A549 (cell line): ENCODE measurements around the gene REEP3.

ENCODE experiments used
- CEBPB ChIP-seq, 2 experiments: fragments of >200 bp in 1 of 2; sonication (Bioruptor Twin) in 1 of 2; formaldehyde crosslinking in 1 of 2; IDR thresholded peaks; 2 replicates each; pipeline ENCODE4 v1.6.1; 2012 to 2016
- CTCF ChIP-seq: fragments of >200 bp; sonication (Bioruptor Twin); formaldehyde crosslinking; IDR thresholded peaks from 3 replicates; pipeline ENCODE4 v1.5.1; 2016
- EP300 ChIP-seq, 2 experiments: fragments of >200 bp; sonication (Bioruptor Twin); formaldehyde crosslinking; IDR thresholded peaks; 2 replicates in 1 of 2; 3 replicates in 1 of 2; pipeline ENCODE4 v1.6.1; 2016 to 2017
- KDM1A ChIP-seq: fragments of 200-600 bp; sonication (generic); IDR thresholded peaks from 2 replicates; pipeline ENCODE4 v1.6.1; 2016; ENCODE audit warnings: low read depth, mild to moderate bottlenecking
- POLR2A ChIP-seq: IDR thresholded peaks from 2 replicates; pipeline ENCODE4 v1.6.1; 2012; ENCODE audit warnings: mild to moderate bottlenecking, low read length
- RCOR1 ChIP-seq: fragments of 150-350 bp; IDR thresholded peaks from 2 replicates; pipeline ENCODE4 v1.6.1; 2014; ENCODE audit warnings: antibody characterized with exemption, low read length, low read depth

- TF ChIP-seq RCOR1 (no peak), KDM1A (no peak), EP300 (IDR thresholded peaks at IDR 0.05) (no peak), CEBPB (IDR thresholded peaks at IDR 0.05) (no peak), POLR2A (no peak), CTCF (no peak)
These were observed 32.3 kb downstream of the REEP3 start for GRCh38 chr10:63553473-63553872.
